NT2/D1 (cell line): Measurements from ENCODE around the gene RELT.

Source experiments
- SUZ12 ChIP-seq: IDR thresholded peaks from 2 replicates; pipeline ENCODE4 v1.6.1; 2011; ENCODE audit not compliant: insufficient read length, insufficient read depth; ENCODE audit errors: extremely low read depth
- YY1 ChIP-seq: IDR thresholded peaks from 2 replicates; pipeline ENCODE4 v1.6.1; 2011; ENCODE audit not compliant: insufficient read length, insufficient read depth
- ZNF274 ChIP-seq: IDR thresholded peaks from 2 replicates; pipeline ENCODE4 v1.6.1; 2011; ENCODE audit warnings: mild to moderate bottlenecking, low read depth, low read length

DNA sequence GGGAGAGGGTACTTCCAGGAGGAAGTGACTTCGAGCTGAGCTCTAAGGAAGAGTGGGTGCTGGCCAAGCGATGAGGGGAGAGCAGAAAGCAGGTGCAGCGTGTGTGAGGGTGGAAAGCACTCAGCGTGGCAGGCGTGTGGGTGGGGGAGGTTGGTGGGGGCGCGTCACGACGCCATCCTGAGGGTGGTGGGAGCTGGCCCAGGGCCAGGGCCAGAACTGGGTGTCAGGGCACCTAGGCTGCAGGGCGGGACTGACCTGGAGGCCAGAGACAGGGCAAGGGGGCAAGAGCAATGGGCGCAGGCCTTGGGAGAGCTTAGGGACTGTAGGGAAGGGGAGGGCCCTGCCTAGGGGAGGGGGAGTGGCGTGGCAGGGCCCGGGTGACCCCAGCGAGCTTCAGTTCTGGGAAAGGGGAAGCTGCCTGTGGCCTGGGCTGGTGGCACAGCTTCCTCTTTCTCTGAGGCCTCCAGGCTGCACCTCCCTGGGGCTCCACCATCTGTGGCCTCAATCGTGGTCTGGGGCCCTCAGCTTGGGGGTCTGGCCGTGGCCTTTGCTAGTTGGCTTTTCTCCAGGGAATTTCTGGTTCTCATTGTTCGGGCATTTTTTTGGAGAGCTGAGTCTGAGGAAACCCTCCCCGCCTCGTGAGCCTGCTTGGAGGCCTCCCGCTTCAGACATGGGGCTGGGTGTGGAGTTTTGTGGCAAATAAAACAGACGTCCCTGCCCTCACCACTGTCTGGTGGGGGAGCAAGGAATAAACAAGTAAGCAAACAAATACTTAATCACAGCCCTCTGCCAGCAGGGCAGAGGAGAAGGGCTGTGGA, 8.9 kb downstream of the RELT start:
- TF ChIP-seq ZNF274 (no peak), YY1 (no peak), SUZ12 (no peak)
